Measurements from ENCODE around the gene NOC2L. TPM values are rescaled to one million over a fixed set of nuclear protein-coding genes. Genes with fewer than 3 reads are reported as not detected.

The NOC2L gene
- total and polyA plus RNA-seq, 7 experiments from 2014 or later: 46.6 to 88.3 (median 67.9) TPM

- no peak for DNase-seq
- Mint-ChIP-seq H3K4me1 (peaks cover 6 to 19% (median 14%) of the 10 kb centered on the region in 7 donors), H3K4me3 (peak overlapping the region in 1 of 10 donors; percentile 54), H3K36me3 (peaks cover 0 to 3% (median 0%) of the 10 kb centered on the region in 5 donors), H3K27me3 (peaks cover 24 to 47% (median 37%) of the 10 kb centered on the region in 5 donors), H3K27ac (no peak overlapping the region), H3K9me3 (no peaks in the 10 kb centered on the region)
- ChIA-PET CTCF (no interaction called here), POLR2A (no interaction called here)
- Histone ChIP-seq H3K4me3 (ENCODE audit: low read length) (no peak overlapping the region), H3K27ac (ENCODE audit: low read depth, low read length) (no peak overlapping the region), H3K27me3 (ENCODE audit: control insufficient read depth in 2 of 2, insufficient read depth in 2 of 2, low read length in 2 of 2) (peaks cover 0 to 17% of the 10 kb centered on the region in 2 donors), H3K4me1 (ENCODE audit: control insufficient read depth in 2 of 2, insufficient read depth in 2 of 2, low read length in 2 of 2) (peaks cover 4 to 19% of the 10 kb centered on the region in 2 donors), H3K36me3 (ENCODE audit: control insufficient read depth in 2 of 3, insufficient read depth in 3 of 3, low read length in 3 of 3) (no peaks in the 10 kb centered on the region), H3K9me3 (ENCODE audit: control insufficient read depth in 2 of 3, low read length in 3 of 3) (no peaks in the 10 kb centered on the region)
- ATAC-seq: no peak
- intact Hi-C loops (cut with micrococcal nuclease): no loop called here
Observed at GRCh38 chr1:918353-918752, 40.7 kb downstream of the NOC2L start.

- peaks cover 8 to 18% (median 11%) of the 10 kb centered on the region in 7 donors for H3K4me1 Mint-ChIP-seq
- CTCF ChIA-PET: no interaction called here
Observed at GRCh38 chr1:917466-918091, 41.5 kb downstream of the NOC2L start.

DNA sequence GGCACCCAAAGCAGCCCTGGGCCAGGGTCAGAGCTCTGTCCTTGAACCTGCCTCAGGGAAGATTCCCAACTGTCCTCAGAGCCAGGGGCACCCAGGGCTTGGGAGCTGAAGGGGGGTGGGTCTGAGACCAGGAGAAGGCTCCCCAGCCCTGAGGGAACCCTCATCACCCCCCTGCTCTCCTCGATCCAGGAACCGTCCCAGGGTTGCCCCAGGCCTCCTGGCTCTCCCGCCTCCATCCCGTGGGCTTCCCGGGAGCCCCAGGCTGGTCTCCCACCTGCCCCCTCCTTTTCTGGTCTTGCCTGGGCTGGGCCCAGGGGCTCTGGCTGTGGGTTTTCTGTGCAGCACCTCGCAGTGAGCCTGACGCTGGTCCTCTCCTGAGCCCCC lies 42.0 kb downstream of the NOC2L start:
- Histone ChIP-seq H3K9me3 (ENCODE audit: control insufficient read depth in 2 of 3, low read length in 3 of 3) (no peaks in the 10 kb centered on the region), H3K4me3 (ENCODE audit: low read length) (no peak overlapping the region), H3K27ac (ENCODE audit: low read depth, low read length) (no peak overlapping the region), H3K27me3 (ENCODE audit: control insufficient read depth in 2 of 2, insufficient read depth in 2 of 2, low read length in 2 of 2) (peaks cover 0 to 11% of the 10 kb centered on the region in 2 donors), H3K36me3 (ENCODE audit: control insufficient read depth in 2 of 3, insufficient read depth in 3 of 3, low read length in 3 of 3) (no peaks in the 10 kb centered on the region), H3K4me1 (ENCODE audit: control insufficient read depth in 2 of 2, insufficient read depth in 2 of 2, low read length in 2 of 2) (peaks cover 4 to 10% of the 10 kb centered on the region in 2 donors)
- Mint-ChIP-seq H3K27me3 (peaks cover 27 to 54% (median 30%) of the 10 kb centered on the region in 5 donors), H3K4me3 (no peak overlapping the region), H3K36me3 (peaks cover 0 to 3% (median 0%) of the 10 kb centered on the region in 5 donors), H3K4me1 (peaks cover 11 to 19% (median 15%) of the 10 kb centered on the region in 7 donors), H3K9me3 (no peaks in the 10 kb centered on the region), H3K27ac (no peak overlapping the region)
- POLR2A ChIA-PET: no interaction called here
- intact Hi-C loops (cut with micrococcal nuclease): no loop called here
- no peak for DNase-seq
- ATAC-seq: no peak
- CTCF ChIA-PET: no interaction called here

More at GRCh38 chr1:917466-918091, 41.5 kb downstream of the NOC2L start:
- Histone ChIP-seq H3K9me3 (ENCODE audit: control insufficient read depth in 2 of 3, low read length in 3 of 3) (no peaks in the 10 kb centered on the region), H3K4me3 (ENCODE audit: low read length) (no peak overlapping the region), H3K27ac (ENCODE audit: low read depth, low read length) (no peak overlapping the region), H3K36me3 (ENCODE audit: control insufficient read depth in 2 of 3, insufficient read depth in 3 of 3, low read length in 3 of 3) (no peaks in the 10 kb centered on the region), H3K4me1 (ENCODE audit: control insufficient read depth in 2 of 2, insufficient read depth in 2 of 2, low read length in 2 of 2) (peaks cover 4 to 11% of the 10 kb centered on the region in 2 donors), H3K27me3 (ENCODE audit: control insufficient read depth in 2 of 2, insufficient read depth in 2 of 2, low read length in 2 of 2) (peaks cover 0 to 11% of the 10 kb centered on the region in 2 donors)
- no peak for DNase-seq
- POLR2A ChIA-PET: no interaction called here
- H3K4me3 Mint-ChIP-seq: no peak overlapping the region
- H3K9me3 Mint-ChIP-seq: no peaks in the 10 kb centered on the region
- peaks cover 23 to 49% (median 32%) of the 10 kb centered on the region in 5 donors for H3K27me3 Mint-ChIP-seq
- H3K27ac Mint-ChIP-seq: no peak overlapping the region
- ATAC-seq: no peak
- intact Hi-C loops (cut with micrococcal nuclease): no loop called here
- peaks cover 0 to 3% (median 0%) of the 10 kb centered on the region in 5 donors for H3K36me3 Mint-ChIP-seq

DNA sequence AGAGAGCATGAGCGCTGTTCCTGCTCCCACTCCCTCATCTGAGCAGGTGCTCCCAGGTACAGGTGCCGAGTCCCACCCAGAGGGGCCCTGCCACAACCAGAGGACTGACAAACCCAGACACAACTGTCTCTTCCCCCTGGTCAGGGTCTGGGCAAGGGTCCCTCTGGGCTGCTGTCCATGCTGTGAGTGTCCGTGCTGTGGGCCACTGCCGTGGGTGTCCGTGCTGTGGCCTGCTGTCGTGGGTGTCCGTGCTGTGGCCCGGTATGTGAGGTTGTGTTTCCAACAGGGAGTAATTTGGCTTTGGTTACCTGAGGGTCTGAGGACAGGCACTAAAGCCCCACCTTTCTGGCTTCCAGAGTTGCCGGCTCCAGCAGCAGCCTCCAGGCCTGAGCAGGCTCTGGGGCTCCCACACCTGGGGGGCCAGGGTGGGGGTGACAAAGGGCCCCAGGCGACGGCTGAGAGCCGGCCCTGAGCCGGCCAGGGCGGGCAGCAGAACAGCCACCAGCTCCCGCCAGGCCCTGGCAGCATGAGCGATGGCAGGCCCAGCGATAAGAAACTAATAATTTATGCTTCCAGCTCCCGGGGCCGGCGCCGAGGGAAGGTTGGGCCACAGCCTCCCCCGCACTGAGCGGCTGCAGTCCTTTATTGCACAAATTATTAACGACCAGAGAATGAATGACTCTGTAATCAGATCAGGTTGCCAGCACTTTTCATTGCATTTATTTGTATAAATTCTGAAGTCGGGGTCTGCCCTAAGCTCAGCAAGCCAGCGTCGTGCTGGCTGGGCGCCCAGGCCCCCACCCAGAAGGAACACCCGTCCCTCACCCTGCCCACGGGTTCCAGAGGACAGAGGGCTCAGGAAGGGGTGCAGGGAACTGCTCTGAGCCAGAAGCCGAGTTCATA lies 42.6 kb downstream of the NOC2L start:
- Histone ChIP-seq H3K9me3 (ENCODE audit: control insufficient read depth in 2 of 3, low read length in 3 of 3) (no peaks in the 10 kb centered on the region), H3K27me3 (ENCODE audit: control insufficient read depth in 2 of 2, insufficient read depth in 2 of 2, low read length in 2 of 2) (peaks cover 0 to 8% of the 10 kb centered on the region in 2 donors), H3K4me3 (ENCODE audit: low read length) (no peak overlapping the region), H3K4me1 (ENCODE audit: control insufficient read depth in 2 of 2, insufficient read depth in 2 of 2, low read length in 2 of 2) (peaks cover 4 to 8% of the 10 kb centered on the region in 2 donors), H3K36me3 (ENCODE audit: control insufficient read depth in 2 of 3, insufficient read depth in 3 of 3, low read length in 3 of 3) (no peaks in the 10 kb centered on the region), H3K27ac (ENCODE audit: low read depth, low read length) (no peak overlapping the region)
- peak in 1 of 9 donors; percentile 3 for DNase-seq
- ChIA-PET CTCF (no interaction called here), POLR2A (no interaction called here)
- no peak overlapping the region for H3K27ac Mint-ChIP-seq
- intact Hi-C loops (cut with micrococcal nuclease): no loop called here
- H3K4me1 Mint-ChIP-seq: peaks cover 9 to 16% (median 14%) of the 10 kb centered on the region in 7 donors
- peaks cover 25 to 54% (median 27%) of the 10 kb centered on the region in 5 donors for H3K27me3 Mint-ChIP-seq
- H3K36me3 Mint-ChIP-seq: peaks cover 0 to 2% (median 0%) of the 10 kb centered on the region in 5 donors
- ATAC-seq: no peak
- no peaks in the 10 kb centered on the region for H3K9me3 Mint-ChIP-seq
- H3K4me3 Mint-ChIP-seq: no peak overlapping the region

GRCh38 chr1:915295-916172 lies 43.5 kb downstream of the NOC2L start:
- Histone ChIP-seq H3K4me1 (ENCODE audit: control insufficient read depth in 2 of 2, insufficient read depth in 2 of 2, low read length in 2 of 2) (no peaks in the 10 kb centered on the region), H3K9me3 (ENCODE audit: control insufficient read depth in 2 of 3, low read length in 3 of 3) (no peaks in the 10 kb centered on the region), H3K27me3 (ENCODE audit: control insufficient read depth in 2 of 2, insufficient read depth in 2 of 2, low read length in 2 of 2) (no peaks in the 10 kb centered on the region), H3K27ac (ENCODE audit: low read depth, low read length) (no peak overlapping the region), H3K4me3 (ENCODE audit: low read length) (no peak overlapping the region), H3K36me3 (ENCODE audit: control insufficient read depth in 2 of 3, insufficient read depth in 3 of 3, low read length in 3 of 3) (no peaks in the 10 kb centered on the region)
- Mint-ChIP-seq H3K4me1 (peaks cover 5 to 11% (median 8%) of the 10 kb centered on the region in 7 donors), H3K36me3 (no peaks in the 10 kb centered on the region), H3K27me3 (peaks cover 28 to 55% (median 29%) of the 10 kb centered on the region in 5 donors), H3K9me3 (peaks cover 0 to 3% (median 0%) of the 10 kb centered on the region in 11 donors), H3K4me3 (no peak overlapping the region), H3K27ac (no peak overlapping the region)
- DNase-seq: peak in 1 of 9 donors; percentile 3
- ATAC-seq: no peak
- ChIA-PET CTCF (no interaction called here), POLR2A (no interaction called here)
- intact Hi-C loops (cut with micrococcal nuclease): no loop called here

- Mint-ChIP-seq H3K4me1 (peaks cover 4 to 8% (median 6%) of the 10 kb centered on the region in 7 donors), H3K27ac (no peak overlapping the region), H3K4me3 (no peak overlapping the region), H3K36me3 (no peaks in the 10 kb centered on the region), H3K27me3 (peaks cover 22 to 50% (median 27%) of the 10 kb centered on the region in 5 donors), H3K9me3 (peaks cover 0 to 3% (median 0%) of the 10 kb centered on the region in 11 donors)
- Histone ChIP-seq H3K9me3 (ENCODE audit: control insufficient read depth in 2 of 3, low read length in 3 of 3) (no peaks in the 10 kb centered on the region), H3K36me3 (ENCODE audit: control insufficient read depth in 2 of 3, insufficient read depth in 3 of 3, low read length in 3 of 3) (no peaks in the 10 kb centered on the region), H3K27me3 (ENCODE audit: control insufficient read depth in 2 of 2, insufficient read depth in 2 of 2, low read length in 2 of 2) (no peaks in the 10 kb centered on the region), H3K4me3 (ENCODE audit: low read length) (no peak overlapping the region), H3K4me1 (ENCODE audit: control insufficient read depth in 2 of 2, insufficient read depth in 2 of 2, low read length in 2 of 2) (no peaks in the 10 kb centered on the region), H3K27ac (ENCODE audit: low read depth, low read length) (no peak overlapping the region)
- intact Hi-C loops (cut with micrococcal nuclease): no loop called here
- ATAC-seq (no peak), DNase-seq (no peak)
- ChIA-PET POLR2A (no interaction called here), CTCF (no interaction called here)
Observed at GRCh38 chr1:914891-915280, 44.2 kb downstream of the NOC2L start.
